A549 (cell line): ENCODE measurements around the gene DENND4B. TPM values are rescaled to one million over a fixed set of nuclear protein-coding genes. Genes with fewer than 3 reads are reported as not detected.

Experiments used
- ATAC-seq, 2 experiments: fragments of 200-7000 bp in 1 of 2; fragments of >200 bp in 1 of 2; cut with Nextera tagmentation in 1 of 2; cut with Tn5 transposase in 1 of 2; 3 replicates each; pipeline versions ENCODE4 v1.8.0 to v1.9.1; 2018 to 2020; ENCODE audit warnings: mild to moderate bottlenecking in 1 of 2, moderate library complexity in 1 of 2
- CTCF ChIA-PET: fragments of 300-600 bp; sonication (Branson Sonifier 250); formaldehyde crosslinking; extraction: SDS; loops from one replicate; lab custom pipeline; 2021; ENCODE audit warnings: antibody characterized with exemption, inconsistent platforms; lab: Yijun Ruan, JAX
- POLR2A ChIA-PET: fragments of 350-600 bp; formaldehyde crosslinking; extraction: SDS; loops from one replicate; lab custom pipeline; 2021; ENCODE audit warnings: antibody characterized with exemption, inconsistent platforms; lab: Yijun Ruan, JAX
- DNase-seq, 2 experiments: peaks; one replicate each; pipeline versions ENCODE4 v3.0.0 to v3.0.0-alpha.2; 2011 to 2016; ENCODE audit warnings: low read depth in 1 of 2, low spot score in 1 of 2
- FAIRE-seq: peaks from 2 replicates; lab custom pipeline; 2011; peaks lifted over from hg19 to GRCh38; lab: Jason Lieb, UNC
- H3K27ac ChIP-seq, 2 experiments: fragments of >200 bp; sonication (Bioruptor Twin); formaldehyde crosslinking; 3 replicates each; pipeline ENCODE4 v1.5.1; 2016 to 2017
- H3K4me1 ChIP-seq: fragments of >200 bp; sonication (Bioruptor Twin); formaldehyde crosslinking; 3 replicates; pipeline ENCODE4 v1.6.1; 2016
- H3K4me2 ChIP-seq: fragments of >200 bp; sonication (Bioruptor Twin); formaldehyde crosslinking; 3 replicates; pipeline ENCODE4 v1.6.1; 2016
- H3K4me3 ChIP-seq: fragments of >200 bp; sonication (Bioruptor Twin); formaldehyde crosslinking; 3 replicates; pipeline ENCODE4 v1.5.1; 2016
- H3K9me3 ChIP-seq: fragments of >200 bp; sonication (Bioruptor Twin); formaldehyde crosslinking; 3 replicates; pipeline ENCODE4 v1.6.1; 2016
- BCL3 ChIP-seq: fragments of >200 bp; sonication (Bioruptor Twin); formaldehyde crosslinking; IDR thresholded peaks from 3 replicates; pipeline ENCODE4 v1.6.1; 2016
- CEBPB ChIP-seq, 2 experiments: fragments of >200 bp in 1 of 2; sonication (Bioruptor Twin) in 1 of 2; formaldehyde crosslinking in 1 of 2; IDR thresholded peaks; 2 replicates each; pipeline ENCODE4 v1.6.1; 2012 to 2016
- CHD2 ChIP-seq: fragments of 150-350 bp; IDR thresholded peaks from 2 replicates; pipeline ENCODE4 v1.6.1; 2014; ENCODE audit warnings: low read length; ENCODE audit not compliant: partially characterized antibody
- E2F6 ChIP-seq: IDR thresholded peaks from 2 replicates; pipeline ENCODE4 v1.6.1; 2012; ENCODE audit warnings: low read depth, borderline replicate concordance
- EHMT2 ChIP-seq: fragments of 200-600 bp; sonication (generic); IDR thresholded peaks from 2 replicates; pipeline ENCODE4 v1.6.1; 2016; ENCODE audit warnings: antibody characterized with exemption, low read depth, mild to moderate bottlenecking, moderate library complexity
- HOXA7 ChIP-seq: fragments of 250-450 bp; sonication (Bioruptor Pico); IDR thresholded peaks from 2 replicates; pipeline ENCODE4 v1.5.0; 2020; ENCODE audit warnings: mild to moderate bottlenecking, moderate library complexity
- JUN ChIP-seq, 2 experiments: fragments of >200 bp; sonication (Bioruptor Twin); formaldehyde crosslinking; IDR thresholded peaks; 2 replicates in 1 of 2; 3 replicates in 1 of 2; pipeline ENCODE4 v1.6.1; 2016 to 2017
- JUNB ChIP-seq: fragments of >200 bp; sonication (Bioruptor Twin); formaldehyde crosslinking; IDR thresholded peaks from 2 replicates; pipeline ENCODE4 v1.6.1; 2016
- KDM5A ChIP-seq: fragments of 200-600 bp; sonication (generic); IDR thresholded peaks from 2 replicates; pipeline ENCODE4 v1.6.1; 2016; ENCODE audit warnings: antibody characterized with exemption, mild to moderate bottlenecking
- MAFK ChIP-seq: fragments of 450-650 bp; IDR thresholded peaks from 2 replicates; pipeline ENCODE4 v1.6.1; 2014; ENCODE audit not compliant: partially characterized antibody
- MYC ChIP-seq: IDR thresholded peaks from 2 replicates; pipeline ENCODE4 v1.6.1; 2012; ENCODE audit warnings: mild to moderate bottlenecking, inconsistent platforms, low read length, improper control_type of control experiment, borderline replicate concordance
- PBX3 ChIP-seq: IDR thresholded peaks from 2 replicates; pipeline ENCODE4 v1.6.1; 2012
- PHF8 ChIP-seq: fragments of 200-600 bp; sonication (generic); IDR thresholded peaks from 2 replicates; pipeline ENCODE4 v1.6.1; 2016; ENCODE audit warnings: low read depth, mild to moderate bottlenecking, antibody characterized with exemption, moderate library complexity, borderline replicate concordance
- RFX5 ChIP-seq: fragments of 450-650 bp; IDR thresholded peaks from 2 replicates; pipeline ENCODE4 v1.7.1; 2014; ENCODE audit warnings: antibody characterized with exemption, mild to moderate bottlenecking, moderate library complexity
- TFCP2L1 ChIP-seq: fragments of 250-450 bp; sonication (Bioruptor Pico); IDR thresholded peaks from 2 replicates; pipeline ENCODE4 v1.5.0; 2021; ENCODE audit warnings: mild to moderate bottlenecking
- WGBS: methylation state at CpG from one replicate; pipeline ENCODE4 v1.1.6; 2017; ENCODE audit errors: missing lambda C conversion rate; 5-methylcytosine and 5-hydroxymethylcytosine counted together
- polyA plus RNA-seq, 4 experiments: library from polyadenylated mRNA; depleted of rRNA in 3 of 4; stranded (reverse); fragments of >200 nt; fragmentation: RNase III in 1 of 4; extraction: RNeasy Plus Mini Kit Qiagen cat#74134 plus additional on column Dnase treatment in 1 of 4; gene quantifications; 2 replicates in 3 of 4; 3 replicates in 1 of 4; pipeline ENCODE4 v1.2.3, GENCODE V29; 2011 to 2017
- TF ChIP-seq, protein P1 (sequence below): fragments of 200-600 bp; sonication (generic); IDR thresholded peaks from 2 replicates; pipeline ENCODE4 v1.6.1; 2016; ENCODE audit warnings: antibody characterized with exemption, mild to moderate bottlenecking, moderate library complexity
- TF ChIP-seq, protein P2 (sequence below): fragments of >200 bp; sonication (Bioruptor Twin); formaldehyde crosslinking; IDR thresholded peaks from 2 replicates; pipeline ENCODE4 v1.6.1; 2016
- TF ChIP-seq, protein P3 (sequence below): IDR thresholded peaks from 2 replicates; pipeline ENCODE4 v1.6.1; 2012
- TF ChIP-seq, protein P4 (sequence below): fragments of 250-450 bp; sonication (Bioruptor Pico); IDR thresholded peaks from 2 replicates; pipeline ENCODE4 v1.5.0; 2020; ENCODE audit warnings: low read depth, mild to moderate bottlenecking, moderate library complexity

The DENND4B gene
- polyA plus RNA-seq, 2 of the 4 experiments (the other 2 are of a cell fraction) = 18.7 to 43.3 TPM

- peak; percentile 54 for TF ChIP-seq KDM5A
- TF ChIP-seq MYC = peak; percentile 55; the same call in 1 of the 2 replicates
- TF ChIP-seq PHF8 = peak; percentile 55; the same call in 1 of the 2 replicates
- TF ChIP-seq TFCP2L1 (CRISPR knock-in tag) = 0 out of 2 replicates have a peak, but pooled peaks have one; percentile 11
- peak; percentile 89 for TF ChIP-seq E2F6
Measured at GRCh38 chr1:153967107-153967999, 20.8 kb upstream of the DENND4B start, which contains the start of gene CREB3L4 (continued).

DNA sequence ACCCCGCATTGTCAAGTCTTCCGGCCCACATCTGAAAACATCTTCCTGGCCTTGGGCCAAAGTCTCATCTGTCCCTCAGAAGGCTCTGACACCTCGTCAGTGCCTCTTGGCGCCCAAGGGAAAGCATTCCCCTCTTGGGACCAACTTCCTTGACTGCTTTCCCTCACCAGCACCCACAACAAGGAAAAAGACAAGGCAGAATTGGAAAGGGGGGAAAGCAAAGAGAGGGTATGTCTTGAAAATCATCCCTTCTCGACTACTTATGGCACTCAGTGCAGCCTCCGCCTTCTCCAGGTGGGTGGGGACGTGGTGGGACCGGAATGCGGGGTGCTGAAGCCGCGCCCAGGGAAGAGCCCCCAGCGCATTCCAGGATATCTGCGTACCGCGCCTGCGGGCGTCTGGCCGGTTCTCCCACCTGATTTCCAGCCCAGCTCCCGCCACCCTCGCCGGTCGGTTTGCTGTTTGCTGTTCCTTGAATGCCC lies 17.4 kb upstream of the DENND4B start:
- H3K4me1 ChIP-seq = peaks cover 34% of the 10 kb centered on the region

DNA sequence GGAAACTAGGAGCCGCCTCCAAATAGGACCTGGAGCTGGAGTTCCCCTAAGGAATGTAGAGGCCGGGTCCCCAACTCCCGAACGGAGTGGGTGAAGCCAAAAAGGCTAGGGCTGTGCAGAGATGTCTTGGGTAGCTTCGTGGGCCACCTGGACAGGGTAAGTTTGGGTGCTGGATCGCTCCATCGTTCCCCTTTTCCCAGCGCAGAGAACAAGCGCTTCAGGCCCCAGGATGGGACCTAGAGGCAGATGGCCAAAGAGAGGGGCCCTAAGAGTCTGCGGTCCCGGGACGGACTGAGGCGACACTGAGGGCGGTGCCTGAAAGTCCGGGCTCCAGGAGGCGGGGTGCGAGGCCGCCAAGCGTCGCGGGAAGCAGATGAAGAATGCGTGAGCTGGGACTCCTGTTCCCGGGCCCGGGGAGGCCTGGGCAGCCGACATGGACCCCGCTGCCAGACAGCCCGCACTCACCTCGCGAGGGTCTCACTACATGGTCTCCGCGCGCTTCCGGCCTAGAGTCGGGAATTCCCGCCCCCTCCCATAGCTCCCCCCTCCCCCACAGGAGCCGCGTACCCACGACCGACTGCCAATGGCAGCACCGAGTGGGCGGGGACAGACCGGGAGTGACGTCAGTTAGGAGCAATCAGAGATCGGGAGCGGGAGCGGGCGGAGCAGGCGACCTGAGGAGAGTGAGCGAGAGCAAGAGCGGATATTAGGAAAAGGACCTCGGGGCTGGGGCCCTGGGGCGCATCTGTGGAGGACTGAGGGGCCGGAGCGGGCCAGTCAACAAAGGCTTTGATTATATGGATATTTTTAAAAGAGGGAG lies 16.7 kb upstream of the DENND4B start, which contains the start of gene SLC39A1:
TSS of gene SLC39A1 (minus strand) at position 508 of the 820 bp plus-strand sequence. CDS start 822 bp downstream, outside the sequence.
- ChIA-PET CTCF (interaction anchor here (0.8 to 3.6 kb wide), 9 partner anchors 10 to 142 kb away, joined by 3 to 26 read pairs (median 3); partner anchors contain the start of genes DENND4B, GATAD2B, JTB and RAB13), POLR2A (interaction anchor here (0.7 to 4.0 kb wide), 10 partner anchors 10 to 336 kb away, joined by 3 to 30 read pairs (median 6); partner anchors contain the start of genes DENND4B, GATAD2B, JTB and RAB13)
- FAIRE-seq (no peak), ATAC-seq (peak; percentile 69 to 77), DNase-seq (peak; percentile 95 to 97)
- no peaks in the 10 kb centered on the region for H3K9me3 ChIP-seq
- H3K27ac ChIP-seq = peak within 1 kb of the TSS; percentile 89 to 95
- H3K4me1 ChIP-seq = peaks cover 33% of the 10 kb centered on the region
- peak within 1 kb of the TSS; percentile 84 for H3K4me2 ChIP-seq
- WGBS = under 1% methylated on average over 28 of the region's 54 CpGs
- peak within 1 kb of the TSS; percentile 73 for H3K4me3 ChIP-seq
- TF ChIP-seq CHD2 (peak; percentile 82), BCL3 (peak; percentile 63; the same call in 1 of the 3 replicates), MAFK (no peak), EHMT2 (no peak), PBX3 (peak; percentile 94), MYC (0 out of 2 replicates have a peak, but pooled peaks have one; percentile 26), HOXA7 (CRISPR knock-in tag) (no peak)
- TF ChIP-seq, protein P1, sequence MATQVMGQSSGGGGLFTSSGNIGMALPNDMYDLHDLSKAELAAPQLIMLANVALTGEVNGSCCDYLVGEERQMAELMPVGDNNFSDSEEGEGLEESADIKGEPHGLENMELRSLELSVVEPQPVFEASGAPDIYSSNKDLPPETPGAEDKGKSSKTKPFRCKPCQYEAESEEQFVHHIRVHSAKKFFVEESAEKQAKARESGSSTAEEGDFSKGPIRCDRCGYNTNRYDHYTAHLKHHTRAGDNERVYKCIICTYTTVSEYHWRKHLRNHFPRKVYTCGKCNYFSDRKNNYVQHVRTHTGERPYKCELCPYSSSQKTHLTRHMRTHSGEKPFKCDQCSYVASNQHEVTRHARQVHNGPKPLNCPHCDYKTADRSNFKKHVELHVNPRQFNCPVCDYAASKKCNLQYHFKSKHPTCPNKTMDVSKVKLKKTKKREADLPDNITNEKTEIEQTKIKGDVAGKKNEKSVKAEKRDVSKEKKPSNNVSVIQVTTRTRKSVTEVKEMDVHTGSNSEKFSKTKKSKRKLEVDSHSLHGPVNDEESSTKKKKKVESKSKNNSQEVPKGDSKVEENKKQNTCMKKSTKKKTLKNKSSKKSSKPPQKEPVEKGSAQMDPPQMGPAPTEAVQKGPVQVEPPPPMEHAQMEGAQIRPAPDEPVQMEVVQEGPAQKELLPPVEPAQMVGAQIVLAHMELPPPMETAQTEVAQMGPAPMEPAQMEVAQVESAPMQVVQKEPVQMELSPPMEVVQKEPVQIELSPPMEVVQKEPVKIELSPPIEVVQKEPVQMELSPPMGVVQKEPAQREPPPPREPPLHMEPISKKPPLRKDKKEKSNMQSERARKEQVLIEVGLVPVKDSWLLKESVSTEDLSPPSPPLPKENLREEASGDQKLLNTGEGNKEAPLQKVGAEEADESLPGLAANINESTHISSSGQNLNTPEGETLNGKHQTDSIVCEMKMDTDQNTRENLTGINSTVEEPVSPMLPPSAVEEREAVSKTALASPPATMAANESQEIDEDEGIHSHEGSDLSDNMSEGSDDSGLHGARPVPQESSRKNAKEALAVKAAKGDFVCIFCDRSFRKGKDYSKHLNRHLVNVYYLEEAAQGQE = peak; percentile 68
- TF ChIP-seq, protein P2, sequence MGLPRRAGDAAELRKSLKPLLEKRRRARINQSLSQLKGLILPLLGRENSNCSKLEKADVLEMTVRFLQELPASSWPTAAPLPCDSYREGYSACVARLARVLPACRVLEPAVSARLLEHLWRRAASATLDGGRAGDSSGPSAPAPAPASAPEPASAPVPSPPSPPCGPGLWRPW = no peak

More for the DNA sequence above, 17.4 kb upstream of the DENND4B start:
- no peak for FAIRE-seq
- peak overlapping the region; percentile 84 for H3K4me2 ChIP-seq
- H3K4me3 ChIP-seq = peak overlapping the region; percentile 73
- no peaks in the 10 kb centered on the region for H3K9me3 ChIP-seq
- 1% methylated on average over 22 of the region's 22 CpGs for WGBS
- peak; percentile 59 to 78 for DNase-seq
- peak; percentile 27 to 55 for ATAC-seq
- no peak for TF ChIP-seq RFX5
- TF ChIP-seq JUN (IDR thresholded peaks at IDR 0.05) = peak in 1 of 2 experiments; percentile 47; a peak in 2 of 5 replicates
- peak; percentile 19; the same call in 1 of the 2 replicates for TF ChIP-seq E2F6
- TF ChIP-seq, protein P3, sequence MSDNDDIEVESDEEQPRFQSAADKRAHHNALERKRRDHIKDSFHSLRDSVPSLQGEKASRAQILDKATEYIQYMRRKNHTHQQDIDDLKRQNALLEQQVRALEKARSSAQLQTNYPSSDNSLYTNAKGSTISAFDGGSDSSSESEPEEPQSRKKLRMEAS = peak; percentile 49
- 0 out of 2 replicates have a peak, but pooled peaks have one; percentile 43 for TF ChIP-seq TFCP2L1 (CRISPR knock-in tag)
- TF ChIP-seq JUNB = no peak
- TF ChIP-seq, protein P4, sequence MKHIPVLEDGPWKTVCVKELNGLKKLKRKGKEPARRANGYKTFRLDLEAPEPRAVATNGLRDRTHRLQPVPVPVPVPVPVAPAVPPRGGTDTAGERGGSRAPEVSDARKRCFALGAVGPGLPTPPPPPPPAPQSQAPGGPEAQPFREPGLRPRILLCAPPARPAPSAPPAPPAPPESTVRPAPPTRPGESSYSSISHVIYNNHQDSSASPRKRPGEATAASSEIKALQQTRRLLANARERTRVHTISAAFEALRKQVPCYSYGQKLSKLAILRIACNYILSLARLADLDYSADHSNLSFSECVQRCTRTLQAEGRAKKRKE = 0 out of 2 replicates have a peak, but pooled peaks have one; percentile 23
- TF ChIP-seq CEBPB (IDR thresholded peaks at IDR 0.05) = no peak
- ChIA-PET POLR2A (interaction anchor here (0.9 to 4.0 kb wide), 9 partner anchors 9 to 337 kb away, joined by 3 to 30 read pairs (median 7); partner anchors contain the start of genes DENND4B, GATAD2B, JTB and RPS27), CTCF (interaction anchor here (1.0 to 3.6 kb wide), 4 partner anchors 18 to 143 kb away, joined by 3 to 26 read pairs (median 12); partner anchors contain the start of genes DENND4B and RAB13)
- peak overlapping the region; percentile 89 to 95 for H3K27ac ChIP-seq
